Stimulated activated CD4-positive, alpha-beta T cell treated with anti-CD3 and anti-CD28 coated beads, Interleukin-4, amount 100 ng/mL, for 4 hours (primary cell): ENCODE results near the gene WIF1.

ENCODE experiments used
- DNase-seq, 2 experiments: peaks; one replicate each; pipeline ENCODE4 v3.0.0-alpha.2; 2020

WIF1 gene

DNA sequence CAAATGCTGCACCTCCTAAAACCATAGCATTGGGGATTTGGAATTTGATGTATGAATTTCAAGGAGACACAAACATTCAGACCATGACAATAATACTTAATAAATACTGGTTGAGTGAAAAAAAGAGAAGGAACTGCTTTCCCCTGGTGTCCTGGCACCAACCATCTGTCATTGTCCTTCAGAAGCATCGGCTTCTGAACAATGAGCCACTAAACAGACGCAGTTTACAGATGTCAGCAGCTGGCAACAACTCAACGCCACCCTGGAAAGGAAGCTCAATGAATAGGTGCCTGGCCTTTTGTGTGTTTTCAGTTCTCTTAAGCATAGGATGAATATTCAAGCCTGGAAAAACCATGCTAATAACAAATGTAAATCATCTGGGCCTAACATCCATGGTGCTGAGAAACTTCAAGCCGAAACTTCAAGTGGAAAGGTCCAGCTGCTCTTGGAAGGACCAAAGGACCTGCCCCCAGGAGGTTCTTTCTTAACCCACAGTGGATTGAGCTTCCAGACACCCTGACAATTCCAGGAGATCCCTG lies 101.3 kb downstream of the WIF1 start:
- no peak for DNase-seq

DNA sequence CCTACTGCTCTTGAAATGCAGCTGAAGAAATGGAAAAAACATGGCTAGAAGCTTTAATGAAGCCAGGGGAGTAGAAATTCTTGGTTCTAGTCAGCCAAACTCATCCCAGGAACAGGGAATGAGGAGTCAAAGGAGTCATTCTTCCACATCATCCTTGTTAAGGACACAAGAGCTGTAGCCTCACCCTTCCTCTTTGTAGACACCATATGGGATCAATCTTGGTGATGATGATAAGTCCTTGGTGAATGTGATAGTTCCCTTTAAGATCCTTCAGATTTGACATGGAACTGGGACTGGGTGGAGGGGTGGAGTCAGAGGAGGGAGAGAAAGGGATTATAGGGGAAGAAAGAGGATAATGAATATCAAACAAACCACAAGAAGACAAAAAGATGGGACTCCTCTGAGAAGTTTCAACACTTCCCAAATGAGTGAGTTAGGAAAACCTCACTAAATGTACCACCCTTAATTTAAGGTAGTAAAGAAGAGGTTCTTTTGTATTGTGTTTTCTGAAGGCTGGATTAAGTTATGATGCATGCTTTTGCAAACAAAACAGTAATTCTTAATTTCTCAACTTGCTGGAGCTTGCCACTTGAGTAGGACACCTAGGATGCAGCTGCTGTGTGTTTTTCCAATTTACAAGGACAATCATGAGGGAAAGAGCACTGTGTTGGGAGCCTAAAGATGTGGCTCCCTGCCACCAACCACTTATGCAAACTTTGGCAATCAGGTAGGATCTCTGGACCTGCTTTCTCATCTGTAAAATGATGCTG lies 104.0 kb downstream of the WIF1 start:
- DNase-seq: no peak

DNA sequence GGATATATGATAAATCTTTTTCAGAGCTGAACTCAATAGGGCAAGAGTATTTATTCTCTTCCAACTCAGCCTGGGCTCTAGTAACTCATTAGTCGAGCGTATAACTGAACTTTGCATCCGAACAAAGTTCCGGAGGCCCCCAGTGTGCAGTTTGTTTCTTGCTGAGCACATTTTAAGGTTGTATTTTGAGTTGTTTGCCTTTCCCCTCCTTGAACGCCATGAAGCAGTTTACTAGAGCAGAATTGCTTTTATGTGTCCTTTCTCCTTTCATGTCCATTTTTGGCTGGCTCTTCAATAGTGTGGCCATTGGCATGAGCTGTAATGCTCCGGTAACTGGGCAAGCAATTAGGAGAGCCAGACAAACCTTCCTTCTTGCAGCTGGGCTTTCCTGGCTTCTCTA lies 105.3 kb downstream of the WIF1 start:
- no peak for DNase-seq

DNA sequence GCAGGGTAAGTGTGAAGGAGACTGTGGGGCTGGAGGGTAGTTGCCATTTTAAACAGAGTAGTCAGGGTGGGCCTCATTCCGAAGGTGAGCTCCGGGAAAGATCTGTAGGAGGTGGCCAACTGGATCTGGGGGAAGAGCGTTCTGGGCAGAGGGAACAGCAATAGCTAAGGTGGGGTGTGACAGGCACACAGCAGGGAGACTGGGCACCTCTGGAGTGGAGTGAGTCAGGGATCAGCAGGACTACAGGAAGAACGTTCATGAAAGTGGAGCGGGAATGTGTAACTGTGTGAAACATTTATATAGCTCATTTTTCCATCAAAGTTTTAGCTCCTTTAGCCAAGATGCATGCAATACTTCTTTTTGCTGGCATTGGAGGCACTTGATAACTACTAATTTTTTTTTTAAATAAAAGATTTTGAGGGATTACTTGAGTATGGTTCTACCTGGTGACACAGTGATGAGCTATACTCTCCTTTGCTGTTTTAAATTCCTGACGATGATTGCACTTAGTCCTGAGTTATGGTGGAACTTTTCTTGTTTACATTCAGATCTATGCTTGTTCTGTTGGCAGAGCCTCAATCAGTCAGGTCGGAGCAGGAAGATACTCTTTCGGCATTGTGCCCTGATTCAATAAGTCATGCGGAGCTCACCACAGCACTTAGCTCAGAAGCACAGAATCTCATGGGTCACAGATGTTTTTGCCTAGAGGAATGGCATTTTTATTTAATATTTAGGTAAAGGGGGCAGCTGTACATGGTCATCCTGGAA lies 106.4 kb downstream of the WIF1 start:
- DNase-seq: no peak

DNA sequence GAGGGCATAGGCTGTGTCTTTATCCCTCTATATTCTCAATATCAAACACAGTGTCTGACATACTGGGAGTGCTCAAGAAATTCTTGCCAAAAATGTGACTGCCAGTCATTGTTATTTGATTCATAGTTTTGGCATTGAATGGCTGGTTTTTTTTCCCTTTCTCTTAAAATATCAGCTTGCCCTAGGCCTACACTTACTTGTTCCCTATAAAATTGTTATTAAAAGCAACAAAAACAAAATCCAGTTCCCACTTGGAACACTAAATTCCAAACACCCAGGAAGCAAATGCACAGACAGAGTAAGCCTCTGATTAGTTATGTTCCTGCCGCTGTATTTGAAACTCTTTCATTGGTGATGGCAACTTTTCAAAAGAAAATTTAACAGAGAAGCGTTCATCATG lies 110.7 kb downstream of the WIF1 start:
- DNase-seq: no peak

DNA sequence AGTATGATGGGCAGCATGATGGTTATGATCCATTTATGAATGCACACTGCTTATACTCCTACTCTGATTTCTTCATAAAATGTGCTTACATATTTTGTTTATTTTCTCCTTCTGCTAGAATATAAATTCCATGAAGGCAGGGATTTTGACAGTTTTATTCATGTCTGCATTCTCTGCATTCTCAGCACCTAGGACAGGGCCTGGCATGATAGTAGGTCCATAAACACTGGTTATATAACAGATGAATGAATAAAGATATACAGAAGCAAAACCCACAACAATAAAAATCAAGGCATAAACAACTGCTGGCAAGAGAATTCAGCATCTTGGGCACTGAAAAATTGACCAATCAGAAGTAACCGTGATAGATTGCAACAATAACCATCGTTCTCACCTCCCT lies 115.4 kb downstream of the WIF1 start:
- DNase-seq: no peak

DNA sequence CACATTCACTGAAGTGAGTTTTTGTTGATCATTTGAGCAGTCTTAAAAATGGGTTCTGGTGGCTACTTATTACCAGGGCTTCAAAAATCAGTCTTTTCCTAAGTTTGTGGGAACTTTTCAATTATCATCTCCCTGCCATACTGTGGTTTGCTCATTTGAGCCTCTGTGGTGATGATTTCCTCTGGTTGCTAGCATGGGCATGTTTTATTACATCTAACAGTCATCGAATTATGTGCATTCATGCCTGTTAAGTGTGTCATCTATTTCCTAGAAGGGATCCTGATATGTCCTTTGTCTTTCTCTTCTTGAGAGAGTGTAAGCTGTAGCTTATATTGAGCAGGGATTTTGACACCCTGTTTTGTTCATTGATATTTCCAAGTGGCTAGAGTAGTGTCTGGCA lies 116.8 kb downstream of the WIF1 start:
- DNase-seq: no peak
